ENCODE data around the gene ACSF2.

GRCh38 chr17:50493744-50494143, 67.7 kb downstream of the ACSF2 start:
- no peak for TF ChIP-seq EZH2phosphoT487 (IDR thresholded peaks at IDR 0.05; ENCODE audit: low read depth, severe bottlenecking, unreplicated experiment)
- no peak for TF ChIP-seq CTCF (IDR thresholded peaks at IDR 0.05; ENCODE audit: poor library complexity)
- TF ChIP-seq EZH2 (IDR thresholded peaks at IDR 0.05; ENCODE audit: borderline replicate concordance) = no peak
